H1 (cell line): ENCODE measurements around the gene RNF6. TPM values are rescaled to one million over a fixed set of nuclear protein-coding genes. Genes with fewer than 3 reads are reported as not detected.

ENCODE experiments used
- CHD1 ChIP-seq: IDR thresholded peaks from 2 replicates; pipeline ENCODE4 v1.6.1; 2012; ENCODE audit warnings: low read depth, low read length, improper control_type of control experiment
- POLR2AphosphoS5 ChIP-seq: IDR thresholded peaks from 2 replicates; pipeline ENCODE4 v1.6.1; 2011; ENCODE audit warnings: low read depth, low read length
- polyA plus RNA-seq, 7 experiments: library from polyadenylated mRNA; depleted of rRNA in 3 of 7; stranded (reverse) in 5 of 7; unstranded in 2 of 7; fragments of >200 nt in 5 of 7; fragments of 200-250 nt in 2 of 7; gene quantifications; 1 replicate in 5 of 7; 2 replicates in 1 of 7; 4 replicates in 1 of 7; pipeline versions ENCODE4 v1.2.1 to v1.2.3, GENCODE V29; 2011 to 2013; ENCODE audit warnings: missing spikeins in 2 of 7, mixed read lengths in 2 of 7
- total RNA-seq: library from RNA; stranded (reverse); fragmentation: NEBNext Ultra II Directional; extraction: Animal tissue kit (Norgen Biotek cat#: 25700); gene quantifications from 2 replicates; pipeline ENCODE4 v1.2.1, GENCODE V29; 2021
- TF ChIP-seq, protein P1 (sequence below): IDR thresholded peaks from 2 replicates; pipeline ENCODE4 v1.6.1; 2012; ENCODE audit warnings: low read length, inconsistent platforms

Gene RNF6
- total and polyA plus RNA-seq, 2 of the 8 experiments (the other 6 are each of a cell fraction or from before 2014, with no cell fraction given): 4.0 to 13.8 TPM

DNA sequence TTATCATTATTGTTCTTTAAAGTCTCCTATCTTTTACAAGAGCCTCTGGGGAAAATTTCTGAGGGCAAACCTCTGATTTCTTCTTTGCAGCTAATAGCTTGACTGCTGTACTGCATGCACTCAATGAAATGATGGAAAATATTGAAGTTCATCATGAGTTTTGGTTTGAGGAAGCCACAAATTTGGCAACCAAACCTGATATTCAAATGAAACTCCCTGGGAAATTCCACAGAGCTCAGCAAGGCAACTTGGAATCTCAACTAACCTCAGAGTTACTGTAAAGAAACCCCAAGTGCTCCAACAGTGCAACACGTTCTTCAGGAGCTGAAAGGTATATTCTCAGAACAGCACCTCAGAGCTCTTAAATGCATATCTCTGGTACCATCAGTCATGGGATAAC, 14.2 kb upstream of the RNF6 start (continued):
- TF ChIP-seq POLR2AphosphoS5: no peak
- TF ChIP-seq, protein P1, sequence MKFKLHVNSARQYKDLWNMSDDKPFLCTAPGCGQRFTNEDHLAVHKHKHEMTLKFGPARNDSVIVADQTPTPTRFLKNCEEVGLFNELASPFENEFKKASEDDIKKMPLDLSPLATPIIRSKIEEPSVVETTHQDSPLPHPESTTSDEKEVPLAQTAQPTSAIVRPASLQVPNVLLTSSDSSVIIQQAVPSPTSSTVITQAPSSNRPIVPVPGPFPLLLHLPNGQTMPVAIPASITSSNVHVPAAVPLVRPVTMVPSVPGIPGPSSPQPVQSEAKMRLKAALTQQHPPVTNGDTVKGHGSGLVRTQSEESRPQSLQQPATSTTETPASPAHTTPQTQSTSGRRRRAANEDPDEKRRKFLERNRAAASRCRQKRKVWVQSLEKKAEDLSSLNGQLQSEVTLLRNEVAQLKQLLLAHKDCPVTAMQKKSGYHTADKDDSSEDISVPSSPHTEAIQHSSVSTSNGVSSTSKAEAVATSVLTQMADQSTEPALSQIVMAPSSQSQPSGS: no peak
- no peak for TF ChIP-seq CHD1
